Body of pancreas (tissue), 4 donors: ENCODE measurements around the gene SP9.

ENCODE experiments used
- CTCF ChIP-seq, 7 experiments: fragments of 450-650 bp in 4 of 7; fragments of 200-600 bp in 3 of 7; sonication (generic) in 3 of 7; IDR thresholded peaks; one replicate each; pipeline ENCODE4 v1.5.1; 2016 to 2019; ENCODE audit warnings: antibody characterized with exemption in 7 of 7
- POLR2A ChIP-seq, 3 donors: fragments of 450-650 bp; IDR thresholded peaks; one replicate each; pipeline ENCODE4 v1.6.1; 2016; ENCODE audit warnings: antibody characterized with exemption in 3 of 3, mild to moderate bottlenecking in 2 of 3

DNA sequence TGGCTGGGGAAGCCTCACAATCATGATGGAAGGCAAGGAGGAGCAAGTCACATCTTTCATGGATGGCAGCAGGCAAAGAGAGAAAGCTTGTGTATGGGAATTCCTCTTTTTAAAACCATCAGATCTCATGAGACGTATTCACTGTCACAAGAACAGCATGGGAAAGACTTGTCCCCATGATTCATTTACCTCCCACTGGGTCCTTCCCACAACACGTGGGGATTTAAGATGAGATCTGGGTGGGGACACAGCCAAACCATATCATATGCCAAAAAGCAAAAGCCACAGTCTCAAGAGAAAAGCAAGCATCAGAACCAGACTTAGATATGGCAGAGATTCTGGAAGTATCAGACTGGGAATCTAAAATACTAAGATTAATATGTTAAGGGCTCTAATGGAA is 30.8 kb downstream of the SP9 start:
- TF ChIP-seq CTCF (IDR thresholded peaks at IDR 0.05), result no peak
- TF ChIP-seq POLR2A (IDR thresholded peaks at IDR 0.05), result no peak
